ENCODE results near the gene UBE2J2.
"Not testable (repeated sequence)": the region's sequence is repeated elsewhere in the genome, so short reads cannot be mapped to it uniquely, and the experiment has no call there.

Gene UBE2J2

DNA sequence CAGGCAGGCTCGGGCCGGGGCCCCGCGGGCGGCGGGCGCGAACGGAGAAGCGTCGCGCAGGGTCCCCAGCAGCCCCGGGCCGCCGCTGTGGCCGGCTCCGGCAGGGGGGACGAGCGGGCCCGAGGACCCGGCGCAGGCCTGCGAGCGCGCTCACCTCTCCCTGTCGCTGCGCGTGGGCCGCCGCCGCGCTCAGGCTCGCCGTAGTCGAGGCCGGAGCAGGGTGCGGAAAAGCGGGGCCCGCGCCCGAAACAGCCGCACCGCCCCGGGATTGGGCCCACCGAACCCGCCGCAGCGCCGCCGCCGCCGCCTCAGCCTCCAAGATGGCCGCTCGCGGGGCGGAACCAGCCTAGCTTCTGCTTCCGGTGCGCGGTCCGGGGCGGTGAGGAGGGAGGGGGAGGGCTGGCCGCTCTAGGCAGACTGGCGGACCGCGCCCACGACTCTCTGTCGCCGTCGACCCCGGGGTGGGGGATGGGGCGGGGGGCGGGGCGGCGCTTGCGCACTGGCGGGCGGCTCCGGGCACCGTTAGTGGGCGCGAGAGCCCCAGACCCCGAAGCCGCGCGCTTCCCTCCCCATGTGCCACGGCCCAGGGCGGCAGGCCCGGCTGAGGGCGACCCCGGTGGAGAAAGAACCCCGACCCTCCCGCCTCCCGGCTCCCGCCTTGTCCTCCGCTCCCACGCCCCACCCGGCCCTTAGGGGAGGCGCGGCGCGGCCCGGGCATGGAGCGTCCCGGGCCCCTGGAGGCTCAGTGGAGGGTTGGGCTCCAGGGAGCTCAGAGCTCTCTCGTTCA lies at the start of gene UBE2J2:
Gene UBE2J2, minus strand, starts transcription at position 343 of the 787 bp plus-strand sequence. CDS start 5,862 bp downstream, outside the sequence.
- peak; percentile 89 for DNase-seq

DNA sequence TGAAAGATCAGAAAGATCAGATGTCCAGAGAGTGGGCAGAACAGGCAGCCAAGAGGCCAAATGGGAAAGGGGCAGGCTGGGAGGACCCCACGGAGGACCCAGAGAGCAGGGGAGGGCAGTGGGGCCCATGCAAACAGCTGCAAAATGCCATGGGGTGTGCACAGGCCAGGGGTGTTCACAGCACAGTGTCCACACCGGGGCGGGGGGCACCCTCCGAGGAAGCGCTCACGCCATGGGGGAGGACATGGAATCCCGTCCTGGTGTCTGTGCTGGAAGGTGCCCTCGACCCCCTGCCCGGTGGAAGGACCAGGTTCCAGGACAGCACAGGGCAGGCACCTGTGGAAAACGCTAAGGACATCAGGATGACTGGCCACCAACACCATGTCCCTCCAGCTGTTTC lies 49.3 kb upstream of the UBE2J2 start:
- no peak for DNase-seq

DNA sequence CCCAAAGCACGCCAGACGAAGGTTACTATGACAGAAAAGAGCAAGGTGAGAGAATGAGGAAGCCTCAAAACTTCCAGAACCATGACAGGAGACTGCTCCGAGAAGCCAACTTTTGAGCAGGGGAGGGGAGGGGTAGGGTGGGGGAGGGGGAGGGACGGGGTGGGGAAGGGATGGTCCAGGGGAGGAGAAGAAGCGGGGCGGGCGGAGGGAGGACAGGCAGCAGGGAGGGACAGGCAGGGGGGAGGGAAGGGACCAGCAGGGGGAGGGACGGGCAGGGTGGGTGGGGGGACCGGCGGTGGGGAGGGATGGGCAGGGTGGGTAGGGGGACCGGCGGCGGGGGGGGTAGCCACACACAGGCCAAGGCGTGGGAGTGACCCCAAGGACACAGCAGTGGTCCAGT lies 48.8 kb upstream of the UBE2J2 start:
- no peak for DNase-seq

- DNase-seq, result no peak
Measured at GRCh38 chr1:1321477-1321876, 47.8 kb upstream of the UBE2J2 start.

- no peak for DNase-seq
Measured at GRCh38 chr1:1320666-1321448, 47.2 kb upstream of the UBE2J2 start.

DNA sequence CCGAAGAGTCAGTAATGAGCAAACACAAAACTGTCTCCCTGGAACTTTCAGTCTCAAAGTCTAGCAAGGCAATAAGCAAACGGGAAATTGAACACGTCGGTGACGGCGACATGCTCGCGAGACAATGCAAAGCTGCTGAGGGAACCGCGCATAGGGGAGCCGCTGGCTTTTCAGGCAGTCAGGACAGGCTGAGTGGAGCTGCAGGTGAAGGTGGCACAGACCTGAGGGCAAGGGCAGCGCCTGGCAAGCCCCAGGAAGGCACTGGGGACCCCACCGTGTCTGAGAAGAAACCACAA lies 45.9 kb upstream of the UBE2J2 start:
- no peak for DNase-seq

DNA sequence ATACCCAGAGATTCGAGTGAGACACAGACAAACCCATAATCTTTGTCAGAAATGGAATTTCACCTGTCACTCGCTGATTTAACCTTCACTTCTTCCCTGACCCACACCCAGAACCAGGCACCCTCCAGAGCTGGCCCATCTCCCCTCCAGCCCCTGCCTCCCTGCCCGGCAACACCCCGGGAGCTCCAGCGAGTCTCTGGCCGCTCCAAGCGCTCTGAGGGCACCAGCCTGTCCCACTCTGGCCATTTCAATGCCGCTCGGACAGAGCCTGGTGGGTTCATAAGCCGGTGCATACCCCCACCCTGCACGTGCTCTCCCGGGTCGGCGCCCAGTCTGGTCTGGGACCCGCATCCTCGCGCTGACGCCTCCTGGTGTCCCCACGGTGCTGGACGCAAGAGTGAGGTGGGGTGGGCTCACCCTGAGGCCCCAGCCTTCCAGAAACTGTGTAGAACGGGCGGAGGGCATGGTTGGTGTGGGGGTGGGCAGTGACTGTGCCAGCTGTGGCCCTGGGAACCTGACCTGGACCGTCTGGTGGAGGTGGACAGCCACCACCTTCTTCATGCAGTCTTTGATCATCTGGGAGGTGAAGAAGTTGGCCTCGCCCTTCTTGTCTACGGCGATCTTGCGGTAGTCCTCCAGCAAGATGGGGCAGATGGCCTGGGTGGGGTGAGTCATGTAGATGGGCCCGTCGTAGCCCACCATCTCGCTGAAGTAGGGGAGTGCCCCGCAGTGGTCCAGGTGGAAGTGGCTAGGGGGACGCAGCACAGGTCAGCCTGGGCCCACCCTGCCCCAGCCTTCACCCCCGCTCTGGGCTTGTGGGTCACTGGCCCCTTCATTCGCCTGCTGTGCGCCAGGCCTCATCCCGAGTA lies 45.4 kb upstream of the UBE2J2 start:
- DNase-seq, result no peak

GRCh38 chr1:1318131-1318652 lies 44.5 kb upstream of the UBE2J2 start:
- no peak for DNase-seq

DNA sequence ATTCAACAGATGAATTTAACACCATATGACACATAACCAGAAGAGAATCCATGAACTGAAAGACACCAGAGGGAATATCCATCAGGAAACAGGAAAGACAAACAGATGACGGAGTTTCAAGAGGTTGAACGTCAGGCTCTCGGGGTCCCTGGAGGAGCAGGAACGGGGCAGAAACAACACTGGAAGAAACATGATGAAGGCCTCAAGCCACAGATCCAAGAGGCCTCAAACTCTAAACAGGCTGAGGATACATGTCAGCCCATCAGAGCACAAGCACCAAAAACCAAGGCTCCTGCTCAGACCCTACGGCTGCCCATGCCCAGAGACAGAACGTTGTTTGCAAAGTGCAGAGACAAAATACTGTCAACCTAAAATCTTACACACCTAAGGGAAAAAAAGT lies 43.8 kb upstream of the UBE2J2 start:
- DNase-seq, result no peak

GRCh38 chr1:1316199-1316598 lies 42.5 kb upstream of the UBE2J2 start:
- DNase-seq, result not testable (repeated sequence)

- DNase-seq, result no peak
Measured at GRCh38 chr1:1315435-1315954, 41.8 kb upstream of the UBE2J2 start.

DNA sequence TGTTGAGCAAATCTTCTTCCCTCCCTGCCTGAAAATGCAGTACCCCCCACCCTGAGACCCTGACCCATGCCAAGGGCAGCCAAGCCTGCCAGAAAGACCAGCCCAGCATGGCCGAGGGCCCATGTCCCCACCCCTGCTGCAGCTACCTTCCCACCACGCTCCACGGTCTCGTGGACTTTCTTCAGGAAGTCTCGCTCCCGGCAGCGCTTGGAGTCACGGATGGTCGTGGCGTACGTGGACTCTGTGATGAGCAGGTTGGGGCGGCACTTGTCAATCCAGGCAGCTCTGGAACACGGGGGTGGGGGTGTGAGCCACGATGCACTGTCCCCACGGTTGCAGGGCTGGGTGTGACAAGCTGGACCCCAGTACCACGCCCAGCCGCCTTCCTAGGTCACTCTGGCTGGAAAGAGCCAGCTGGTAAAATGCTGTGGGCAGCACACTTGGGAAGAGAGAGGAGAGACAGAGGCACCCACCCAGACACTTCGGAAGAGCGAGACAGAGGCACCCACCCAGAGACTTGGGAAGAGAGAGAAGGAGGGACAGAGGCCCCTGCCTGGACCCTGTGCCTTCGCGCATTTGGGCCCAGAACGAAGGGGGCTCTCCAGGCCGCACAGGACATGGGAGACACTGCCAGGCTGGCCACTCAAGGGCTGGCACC lies 41.2 kb upstream of the UBE2J2 start:
- DNase-seq, result no peak

DNA sequence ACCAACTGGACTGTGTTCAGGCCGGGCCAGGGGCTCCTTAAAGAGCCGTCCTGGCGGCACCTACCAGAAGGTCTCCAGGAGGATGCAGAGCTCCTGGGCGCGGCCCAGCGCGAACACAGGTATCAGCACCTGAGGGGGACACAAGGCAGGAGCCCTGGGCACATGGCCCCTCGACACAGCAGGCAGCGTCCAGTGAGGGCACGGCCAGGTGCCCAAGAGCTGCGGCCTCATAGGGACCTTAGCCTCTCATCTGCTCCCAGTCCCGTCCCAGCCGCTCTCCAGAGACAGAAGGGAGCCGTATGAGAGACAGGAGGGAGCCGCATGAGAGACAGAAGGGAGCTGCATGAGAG lies 40.6 kb upstream of the UBE2J2 start:
- no peak for DNase-seq

GRCh38 chr1:1313500-1314236 lies 40.0 kb upstream of the UBE2J2 start:
- DNase-seq, result no peak

- no peak for DNase-seq
Measured at GRCh38 chr1:1312450-1313314, 39.0 kb upstream of the UBE2J2 start.

DNA sequence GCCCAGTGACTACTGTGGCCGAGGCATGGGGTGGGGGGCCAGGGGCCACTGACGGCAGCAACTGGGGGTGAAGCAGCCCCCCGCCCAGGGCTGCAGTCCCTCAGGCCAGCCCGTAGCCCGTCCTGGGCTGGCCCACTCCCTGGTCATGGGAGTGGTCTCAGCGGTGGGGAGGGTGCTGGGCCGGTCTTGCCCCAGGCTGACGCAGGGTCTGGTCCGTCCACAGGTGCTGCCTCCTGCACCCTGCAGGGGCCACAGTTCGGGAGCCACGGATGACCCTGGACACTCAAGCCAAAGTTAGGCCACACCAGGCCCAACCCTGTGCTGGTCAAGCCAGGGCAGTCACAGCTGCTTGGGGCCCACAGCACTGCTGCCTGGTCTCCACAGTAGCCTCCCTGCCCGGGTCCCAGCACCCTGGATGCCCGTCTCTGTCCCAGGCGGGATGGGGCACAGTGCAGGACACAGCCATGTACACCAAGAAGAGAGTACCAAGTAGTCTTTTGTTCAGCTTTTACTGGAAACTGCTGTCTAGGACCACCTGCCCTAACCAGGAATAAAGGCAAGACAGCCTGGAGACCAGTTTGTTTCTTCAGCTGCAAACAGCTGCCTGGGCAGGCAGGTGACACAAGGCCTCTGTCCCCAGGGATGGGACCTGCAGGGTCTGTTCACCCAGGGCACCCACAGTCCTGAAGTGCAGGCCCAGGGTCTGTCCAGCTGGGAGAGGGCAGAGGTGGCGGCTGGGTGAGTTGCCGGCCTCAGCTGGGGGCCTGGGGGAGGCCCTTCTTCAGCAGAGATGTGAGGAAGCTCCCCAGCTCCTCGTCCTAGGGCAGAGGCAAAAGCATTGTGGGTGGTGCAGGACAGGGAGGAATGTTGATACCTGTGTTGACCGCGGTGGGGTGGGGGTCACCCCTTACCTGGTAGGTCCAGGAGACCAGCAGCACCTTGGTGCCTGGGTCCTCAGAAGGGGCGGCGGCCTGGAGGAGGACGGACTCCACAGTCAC lies 37.8 kb upstream of the UBE2J2 start:
- no peak for DNase-seq

DNA sequence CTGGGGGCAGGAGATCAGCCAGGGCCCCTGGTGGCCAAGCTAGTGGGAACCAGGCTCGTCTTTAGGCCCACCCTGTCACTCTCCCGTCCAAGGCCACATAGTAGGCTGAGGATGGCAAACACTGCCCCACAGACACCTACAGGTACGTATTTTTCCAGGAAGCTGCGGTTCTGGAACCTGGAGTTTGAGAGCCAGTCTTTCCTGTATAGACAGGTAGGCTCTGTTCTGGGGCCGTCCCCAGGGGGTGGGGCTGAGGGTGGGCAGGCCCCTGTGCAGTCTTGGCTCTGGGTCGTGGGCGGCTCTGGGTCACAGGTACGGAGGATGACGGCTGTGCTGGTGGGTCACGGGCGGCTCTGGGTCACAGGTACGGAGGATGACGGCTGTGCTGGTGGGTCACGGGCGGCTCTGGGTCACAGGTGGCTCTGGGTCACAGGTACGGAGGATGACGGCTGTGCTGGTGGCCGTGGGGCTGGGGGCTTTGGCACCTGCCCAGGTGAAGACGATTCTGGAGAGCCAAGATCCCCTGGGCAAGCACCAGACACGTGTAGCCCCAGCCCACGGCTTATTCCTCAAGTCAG lies 36.9 kb upstream of the UBE2J2 start:
- no peak for DNase-seq

DNA sequence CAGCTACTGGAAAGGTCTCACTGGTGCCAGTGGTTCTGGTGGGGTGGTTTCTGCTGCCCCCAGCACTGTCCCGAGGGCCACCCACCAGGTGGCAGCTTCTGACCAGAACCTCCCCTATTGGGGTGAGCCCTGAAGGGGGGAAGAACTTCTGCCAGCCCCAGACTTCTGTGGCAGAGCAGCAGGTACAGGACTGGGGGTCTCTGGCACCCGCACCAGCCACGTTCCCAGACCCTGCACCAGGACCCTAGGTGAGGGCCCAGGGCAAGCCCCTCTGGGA lies 36.4 kb upstream of the UBE2J2 start:
- DNase-seq, result no peak
